Cardiac fibroblast (primary cell): Measurements from ENCODE around the gene ARHGAP26.

Source experiments
- DNase-seq, 2 donors: peaks; one replicate each; pipeline versions ENCODE4 v3.0.0 to v3.0.0-alpha.2; 2010; ENCODE audit warnings: low read depth in 2 of 2
- H3K4me3 ChIP-seq, 2 donors: replicated peaks in 1 of 2; 1 replicate in 1 of 2; 2 replicates in 1 of 2; pipeline ENCODE4 v1.5.1; 2011; ENCODE audit warnings: low read depth in 2 of 2, low read length in 2 of 2, mild to moderate bottlenecking in 2 of 2, moderate library complexity in 1 of 2
- CTCF ChIP-seq: IDR thresholded peaks from one replicate; pipeline ENCODE4 v1.5.1; 2011; ENCODE audit warnings: low read depth, mild to moderate bottlenecking, low read length, inconsistent platforms

Gene ARHGAP26

GRCh38 chr5:142845954-142846398 is 75.8 kb downstream of the ARHGAP26 start:
- DNase-seq, result no peak
- no peak for TF ChIP-seq CTCF
- H3K4me3 ChIP-seq, result no peak overlapping the region

GRCh38 chr5:142846406-142846805 is 76.2 kb downstream of the ARHGAP26 start:
- DNase-seq, result no peak
- no peak overlapping the region for H3K4me3 ChIP-seq
- TF ChIP-seq CTCF, result no peak

- no peak for DNase-seq
- H3K4me3 ChIP-seq, result no peak overlapping the region
Observed at GRCh38 chr5:142847898-142848790, 78.0 kb downstream of the ARHGAP26 start.

GRCh38 chr5:142849466-142849865 is 79.3 kb downstream of the ARHGAP26 start:
- no peak for DNase-seq
- no peak overlapping the region for H3K4me3 ChIP-seq
- TF ChIP-seq CTCF, result no peak

More at GRCh38 chr5:142847898-142848790, 78.0 kb downstream of the ARHGAP26 start:
- TF ChIP-seq CTCF, result no peak

GRCh38 chr5:142849880-142850279 is 79.7 kb downstream of the ARHGAP26 start:
- no peak for DNase-seq
- no peak for TF ChIP-seq CTCF

GRCh38 chr5:142851731-142852130 is 81.6 kb downstream of the ARHGAP26 start:
- no peak for DNase-seq
- no peak for TF ChIP-seq CTCF

More at GRCh38 chr5:142849880-142850279, 79.7 kb downstream of the ARHGAP26 start:
- no peak overlapping the region for H3K4me3 ChIP-seq

More at GRCh38 chr5:142851731-142852130, 81.6 kb downstream of the ARHGAP26 start:
- H3K4me3 ChIP-seq, result no peak overlapping the region
